HUDEP-2 (cell line): ENCODE results near the gene CEP128.
A peak's percentile ranks its signal among the peaks of the same experiment; 100 is the strongest.
"Not testable (repeated sequence)": the region's sequence is repeated elsewhere in the genome, so short reads cannot be mapped to it uniquely, and the experiment has no call there.

ENCODE experiments used
- DNase-seq, 76 experiments: peaks; one replicate each; lab custom pipeline; 2025; ENCODE audit not compliant: unreplicated experiment in 76 of 76; lab: John Stamatoyannopoulos, UW

Gene CEP128

DNA sequence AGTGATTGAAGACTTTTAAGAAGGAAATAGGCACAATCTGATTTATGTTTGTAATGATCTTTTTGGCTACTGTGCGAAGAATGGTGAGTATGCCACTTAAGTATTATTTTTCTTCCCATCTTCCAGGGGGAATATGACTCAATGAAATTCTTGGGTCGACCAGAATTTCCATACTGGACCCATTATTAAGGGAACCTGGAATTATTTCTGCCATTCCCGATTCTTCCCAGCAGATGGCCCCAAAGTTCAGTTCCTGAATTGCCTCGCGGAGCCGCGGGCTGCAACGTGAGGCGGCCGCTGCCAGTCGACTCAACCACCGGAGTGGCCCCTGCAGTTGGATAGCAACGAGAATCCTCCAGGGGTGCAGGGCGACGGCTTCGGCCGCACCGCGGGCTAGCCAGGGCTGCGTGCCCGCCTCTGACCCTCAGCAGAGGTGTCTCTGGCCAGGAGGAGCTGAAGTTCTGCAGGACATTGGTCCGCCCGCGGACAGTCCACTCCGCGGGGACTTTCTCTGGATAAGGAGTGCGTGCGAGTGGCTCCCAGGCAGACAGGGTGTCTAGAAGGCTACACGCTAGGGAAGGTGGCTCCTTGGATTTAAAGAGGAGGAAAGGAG lies 13.3 kb upstream of the CEP128 start:
- peak in 67 of 76 experiments; percentile 7 to 78 (median 54) for DNase-seq

DNA sequence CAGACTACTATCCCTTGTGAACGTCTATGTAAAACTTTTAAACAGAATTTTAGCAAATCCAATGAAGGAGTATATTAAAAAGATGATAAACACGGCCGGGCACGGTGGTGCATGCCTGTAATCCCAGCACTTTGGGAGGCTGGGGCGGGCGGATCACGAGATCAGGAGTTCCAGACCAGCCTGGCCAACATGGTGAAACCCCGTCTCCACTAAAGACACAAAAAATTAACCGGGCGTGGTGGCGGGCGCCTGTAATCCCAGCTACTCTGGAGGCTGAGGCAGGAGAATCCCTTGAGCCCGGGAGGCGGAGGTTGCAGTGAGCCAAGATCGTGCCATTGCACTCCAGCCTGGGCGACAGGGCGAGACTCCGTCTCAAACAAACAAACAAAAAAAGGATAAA lies 11.7 kb upstream of the CEP128 start:
- DNase-seq: not testable (repeated sequence)

- DNase-seq: no peak
Measured at GRCh38 chr14:80951491-80951890, 10.0 kb upstream of the CEP128 start.

GRCh38 chr14:80948291-80948690 lies 6.8 kb upstream of the CEP128 start:
- no peak for DNase-seq

DNA sequence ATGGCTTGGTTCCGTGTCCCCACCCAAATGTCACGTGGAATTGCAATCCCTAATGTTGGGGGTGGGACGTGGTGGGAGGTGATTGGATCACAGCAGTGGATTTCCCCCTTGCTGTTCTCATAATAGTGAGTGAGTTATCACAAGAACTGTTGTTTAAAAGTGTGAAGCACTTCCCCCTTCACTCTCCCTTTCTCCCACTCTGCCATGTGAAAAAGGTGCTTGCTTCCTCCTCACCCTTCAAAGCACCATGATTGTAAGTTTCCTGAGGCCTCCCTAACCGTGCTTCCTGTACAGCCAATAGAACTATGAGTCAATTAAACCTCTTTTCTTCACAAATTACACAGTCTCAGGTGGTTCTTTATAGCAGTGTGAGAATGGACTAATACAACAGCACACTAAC lies 5.3 kb upstream of the CEP128 start:
- no peak for DNase-seq

- no peak for DNase-seq
Measured at GRCh38 chr14:80946187-80946586, 4.6 kb upstream of the CEP128 start.

DNA sequence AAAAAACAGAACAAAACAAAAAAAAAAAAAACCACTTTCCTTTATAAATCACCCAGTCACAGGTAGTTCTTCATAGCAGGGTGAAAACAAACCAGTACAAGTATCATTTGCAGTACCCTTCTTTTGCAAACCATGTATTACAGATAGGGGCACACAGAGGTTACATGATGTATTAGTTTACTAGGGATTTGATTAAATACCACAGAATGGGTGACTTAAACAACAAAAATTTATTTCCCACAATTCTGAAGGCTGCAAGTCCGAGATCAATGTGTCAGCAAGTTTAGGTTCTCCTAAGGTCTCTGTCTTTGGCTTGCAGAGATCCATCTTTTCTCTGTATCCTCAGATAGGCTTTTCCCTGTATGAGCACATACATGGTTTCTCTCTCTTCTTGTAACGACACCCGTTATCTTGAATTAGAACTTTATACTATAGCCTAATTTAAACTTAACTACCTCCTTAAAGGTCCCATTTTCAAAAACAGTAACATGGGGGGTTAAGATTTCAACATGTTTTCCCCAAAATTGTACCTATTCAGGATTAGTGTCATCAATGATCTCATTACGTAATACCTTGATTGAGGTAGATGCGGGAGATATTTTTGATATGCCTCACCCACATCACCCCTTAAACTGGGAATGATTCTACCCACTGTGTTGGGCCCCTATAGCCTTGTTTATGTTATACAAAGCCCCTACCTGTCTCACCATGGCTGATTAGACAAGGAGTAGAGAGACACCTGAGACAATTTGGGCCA lies 3.5 kb upstream of the CEP128 start:
- DNase-seq: no peak

DNA sequence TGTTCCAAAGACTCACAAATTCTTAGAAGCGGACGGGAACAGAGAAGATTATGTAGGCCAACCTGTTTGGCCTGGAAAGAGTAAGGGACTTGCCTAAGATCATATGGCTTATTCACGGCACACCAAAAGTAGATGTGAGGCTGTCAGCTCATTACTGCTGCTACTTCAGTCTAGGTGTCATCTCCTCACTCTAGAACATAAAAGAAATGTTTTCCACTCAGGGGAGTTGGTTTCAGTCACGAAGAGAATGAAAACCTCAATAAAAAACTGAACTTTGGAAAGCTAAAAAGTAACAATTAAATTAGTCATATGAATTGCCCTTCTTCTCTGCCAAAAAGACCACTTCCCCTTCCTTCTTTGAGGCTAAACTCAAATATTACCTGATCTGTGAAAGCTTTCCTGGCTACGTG lies 658 bp upstream of the CEP128 start:
- DNase-seq: peak in 4 of 76 experiments; percentile 7 to 43 (median 11)

DNA sequence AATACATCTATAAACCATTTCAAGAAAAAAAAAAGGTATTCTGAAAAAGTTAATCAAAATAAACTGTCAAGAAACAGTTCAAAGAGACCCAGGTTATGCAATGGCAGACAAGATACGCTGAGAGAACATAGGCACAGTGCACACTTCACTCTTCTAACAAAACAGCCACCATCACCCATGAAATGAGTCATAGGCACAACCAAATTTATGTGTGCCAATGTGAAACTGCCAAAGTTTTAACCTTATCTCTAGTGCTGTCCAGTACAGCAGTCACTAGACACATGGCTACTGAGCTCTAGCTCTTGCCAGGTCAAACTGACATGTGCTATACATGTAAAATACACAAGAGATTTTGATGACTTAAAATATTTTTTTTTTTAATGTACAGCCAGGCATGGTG lies 1.4 kb downstream of the CEP128 start:
- DNase-seq: peak in 38 of 76 experiments; percentile 4 to 71 (median 46)

DNA sequence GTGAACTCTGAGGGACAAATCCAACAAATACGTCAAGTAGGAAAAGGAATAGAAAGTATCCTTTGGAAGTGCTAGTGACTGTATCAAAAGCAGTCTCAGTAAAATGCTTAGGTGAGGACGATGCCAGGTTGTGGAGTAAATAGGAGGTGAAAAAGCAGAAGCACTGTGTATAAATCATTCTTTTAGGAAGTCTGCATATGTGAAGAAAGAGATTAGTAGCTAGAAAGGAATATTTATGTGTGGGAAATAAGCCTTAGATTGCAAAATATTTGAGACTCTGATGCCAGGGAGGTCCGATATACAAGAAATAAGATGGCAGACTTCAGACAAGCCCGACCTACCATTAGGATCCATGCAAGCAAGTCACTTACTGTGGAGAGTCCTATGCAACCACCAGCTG lies 7.9 kb downstream of the CEP128 start:
- no peak for DNase-seq

DNA sequence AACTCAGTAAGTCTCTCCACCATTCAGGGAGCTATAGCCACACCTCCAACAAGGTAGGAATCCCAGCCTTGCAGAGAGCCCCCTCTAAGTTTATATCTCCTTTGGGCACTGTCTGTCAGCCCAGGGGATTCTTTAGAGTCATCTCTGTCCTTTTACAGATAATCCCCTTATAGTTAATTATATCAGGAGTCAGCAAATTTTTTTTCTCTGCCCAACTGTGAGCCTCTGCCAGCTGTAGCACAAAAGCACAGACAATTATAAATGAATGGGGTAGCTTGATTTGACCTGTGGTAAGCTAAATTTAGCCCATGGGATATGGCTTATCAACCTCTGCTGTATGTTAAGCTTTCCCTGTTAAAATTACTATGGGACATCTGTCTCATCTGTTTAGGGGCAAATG lies 8.3 kb downstream of the CEP128 start:
- no peak for DNase-seq

DNA sequence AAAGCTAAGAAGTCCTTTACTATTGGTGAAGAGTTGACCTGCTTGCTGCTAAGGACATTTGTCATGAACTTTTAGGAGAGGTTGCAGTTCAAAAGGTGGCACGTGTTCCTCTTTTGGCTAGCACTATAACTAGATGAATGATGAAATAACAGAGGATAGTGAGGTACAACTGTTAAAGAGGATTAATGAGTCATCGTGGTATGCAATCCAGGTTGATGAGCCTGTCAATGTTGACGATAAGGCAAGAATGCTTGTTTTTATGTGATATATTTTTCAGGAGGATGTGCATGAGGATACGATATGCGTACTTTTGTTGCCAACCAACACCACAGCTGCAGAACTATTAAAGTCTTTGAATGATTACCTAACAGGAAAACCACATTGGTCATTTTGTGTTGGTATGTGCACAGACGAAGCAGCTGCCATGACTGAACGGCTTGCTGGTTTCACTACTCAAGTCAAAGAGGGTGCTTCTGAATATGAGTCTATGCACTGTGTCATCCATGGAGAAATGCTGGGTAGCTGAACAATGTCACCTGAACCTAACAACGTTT lies 10.6 kb downstream of the CEP128 start:
- DNase-seq: peak in 13 of 76 experiments; percentile 2 to 56 (median 34)

DNA sequence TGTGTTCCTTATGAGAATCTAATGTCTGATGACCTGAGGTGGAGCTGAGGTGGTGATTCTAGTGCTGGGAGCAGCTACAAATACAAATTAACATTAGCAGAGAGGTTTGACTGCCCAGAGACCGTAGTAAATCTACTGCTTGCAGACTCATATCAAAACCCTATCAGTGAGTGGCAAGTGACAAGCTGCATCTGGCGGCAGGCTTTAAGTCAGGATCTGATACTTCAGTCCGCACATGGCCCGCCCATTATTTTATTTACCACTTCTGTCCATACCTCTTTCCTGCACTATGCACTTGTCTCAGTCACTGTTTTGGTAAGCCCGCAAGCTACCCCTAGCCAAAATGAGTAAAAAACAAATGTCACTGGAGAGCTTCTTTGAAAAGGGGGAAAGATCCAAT lies 11.4 kb downstream of the CEP128 start:
- peak in 24 of 76 experiments; percentile 2 to 52 (median 14) for DNase-seq

DNA sequence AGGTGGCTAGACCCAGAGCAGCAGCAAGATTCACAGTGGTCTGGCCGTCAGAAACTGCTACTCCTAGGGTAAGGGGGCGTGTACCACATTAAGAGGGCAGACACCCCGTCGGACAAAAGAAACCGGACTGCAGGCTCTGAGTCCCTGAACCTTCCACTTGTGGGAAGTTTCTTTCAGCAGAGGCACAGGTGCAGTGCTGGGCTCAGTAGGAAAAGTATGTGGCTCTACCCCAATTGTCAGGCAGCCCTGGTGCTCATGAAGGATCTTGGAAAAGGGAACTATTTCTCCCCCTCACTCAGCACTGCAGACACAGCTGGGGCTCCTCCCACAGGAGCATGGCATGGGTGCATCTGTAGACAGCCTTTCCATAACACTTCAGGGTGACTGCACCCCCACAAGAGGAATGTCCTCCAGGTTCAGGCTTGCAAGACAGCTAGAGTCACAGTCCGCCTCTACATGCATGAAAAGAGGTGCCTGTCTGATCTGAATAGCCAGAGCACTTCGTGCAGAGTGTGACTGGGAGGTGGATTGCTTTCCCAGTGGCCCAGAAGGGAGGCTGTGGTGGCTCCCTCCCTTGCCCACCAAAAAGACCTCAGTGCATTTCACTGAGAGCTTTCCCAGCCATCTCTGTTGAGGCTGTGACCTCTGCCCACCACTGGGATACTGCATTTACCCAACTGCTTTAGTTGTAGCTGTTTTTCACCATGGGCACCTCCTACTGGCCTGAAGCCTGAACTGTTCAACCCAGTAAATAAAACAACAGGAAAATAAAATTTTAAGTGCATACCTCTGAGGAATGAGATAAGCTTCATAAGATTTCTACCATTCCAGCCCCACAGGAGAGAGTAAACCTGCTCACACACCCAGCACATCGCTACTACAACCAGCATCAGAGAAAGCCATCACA lies 14.2 kb downstream of the CEP128 start:
- DNase-seq: no peak

- no peak for DNase-seq
Measured at GRCh38 chr14:80926397-80927082, 15.0 kb downstream of the CEP128 start.

DNA sequence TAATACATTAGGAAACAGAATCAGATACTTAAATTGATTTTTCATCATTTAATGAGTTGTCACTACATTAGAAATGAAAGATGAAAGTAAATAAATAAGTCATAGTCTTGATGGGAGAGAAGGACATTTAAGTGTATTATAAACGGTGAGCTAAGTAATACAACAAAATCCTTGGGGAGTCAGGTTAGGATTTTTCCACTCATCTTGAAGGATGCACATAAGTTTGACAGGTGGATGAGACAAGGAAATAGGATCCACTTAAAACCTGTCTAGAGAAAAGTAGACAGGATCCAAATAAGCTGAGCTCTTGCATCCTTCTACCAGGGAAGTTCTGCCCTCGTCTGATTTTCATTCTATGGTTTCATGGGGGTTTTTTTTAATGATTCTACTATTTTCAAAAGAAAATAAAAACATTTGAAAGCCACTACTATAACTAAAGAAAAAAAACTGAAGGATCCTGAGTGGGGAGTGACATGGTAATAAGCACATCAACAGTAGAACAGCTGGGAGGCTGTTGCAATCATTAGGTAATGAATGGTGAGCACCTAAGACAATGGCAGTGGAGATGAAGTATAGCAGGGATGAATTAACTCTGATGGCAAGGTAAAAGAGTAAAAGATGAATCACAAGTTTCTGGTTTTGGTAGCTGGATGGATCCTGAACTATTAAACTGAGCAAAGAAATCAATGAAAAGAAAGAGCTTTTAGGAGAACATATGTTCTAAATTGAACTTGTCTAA lies 17.0 kb downstream of the CEP128 start:
- DNase-seq: no peak

- no peak for DNase-seq
Measured at GRCh38 chr14:80923368-80923767, 18.2 kb downstream of the CEP128 start.

- no peak for DNase-seq
Measured at GRCh38 chr14:80919622-80920021, 21.9 kb downstream of the CEP128 start.

- not testable (repeated sequence) for DNase-seq
Measured at GRCh38 chr14:80912013-80912412, 29.5 kb downstream of the CEP128 start.

DNA sequence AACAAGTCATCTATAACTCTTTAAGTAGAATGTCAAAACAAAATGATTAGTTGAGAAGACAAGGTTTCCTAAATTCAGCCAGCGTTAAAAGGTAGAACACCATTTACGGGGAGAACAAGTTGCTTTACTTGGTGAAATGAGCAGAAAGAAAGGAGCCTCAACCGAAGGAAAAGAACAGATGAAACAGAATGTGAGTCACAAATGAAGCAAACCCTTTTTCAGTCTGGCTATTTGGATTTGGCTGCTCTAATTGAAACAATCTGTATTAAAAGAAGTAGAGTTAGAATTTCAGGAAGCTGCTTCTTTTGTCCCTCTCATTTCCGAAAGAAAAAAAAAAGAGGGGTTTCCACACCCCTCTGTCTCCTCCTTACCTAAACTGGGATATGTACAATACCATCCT lies 34.6 kb downstream of the CEP128 start:
- DNase-seq: no peak
